Measurements from ENCODE around the gene SET.

SET gene

GRCh38 chr9:128731691-128732090 is 42.7 kb downstream of the SET start:
- no peak for DNase-seq

- DNase-seq, result no peak
Observed at GRCh38 chr9:128732576-128732975, 43.6 kb downstream of the SET start.

- DNase-seq, result peak; percentile 44
Observed at GRCh38 chr9:128733256-128733655, 44.2 kb downstream of the SET start.

- DNase-seq, result no peak
Observed at GRCh38 chr9:128735373-128735772, 46.4 kb downstream of the SET start.

- no peak for DNase-seq
Observed at GRCh38 chr9:128742401-128742800, 53.4 kb downstream of the SET start.

- DNase-seq, result no peak
Observed at GRCh38 chr9:128743421-128743820, 54.4 kb downstream of the SET start.

Measured in midbrain (tissue), 1 donor.